ENCODE data around the gene MBLAC1. TPM values are rescaled to one million over a fixed set of nuclear protein-coding genes. Genes with fewer than 3 reads are reported as not detected.

MBLAC1 gene
- total RNA-seq, 1 experiment from 2014 or later, result 5.2 TPM

GRCh38 chr7:100167912-100168323 lies 41.2 kb downstream of the MBLAC1 start:
- peak overlapping the region; percentile 39 to 71 for H3K4me3 ChIP-seq (ENCODE audit: low read depth in 2 of 2, low read length in 2 of 2)

DNA sequence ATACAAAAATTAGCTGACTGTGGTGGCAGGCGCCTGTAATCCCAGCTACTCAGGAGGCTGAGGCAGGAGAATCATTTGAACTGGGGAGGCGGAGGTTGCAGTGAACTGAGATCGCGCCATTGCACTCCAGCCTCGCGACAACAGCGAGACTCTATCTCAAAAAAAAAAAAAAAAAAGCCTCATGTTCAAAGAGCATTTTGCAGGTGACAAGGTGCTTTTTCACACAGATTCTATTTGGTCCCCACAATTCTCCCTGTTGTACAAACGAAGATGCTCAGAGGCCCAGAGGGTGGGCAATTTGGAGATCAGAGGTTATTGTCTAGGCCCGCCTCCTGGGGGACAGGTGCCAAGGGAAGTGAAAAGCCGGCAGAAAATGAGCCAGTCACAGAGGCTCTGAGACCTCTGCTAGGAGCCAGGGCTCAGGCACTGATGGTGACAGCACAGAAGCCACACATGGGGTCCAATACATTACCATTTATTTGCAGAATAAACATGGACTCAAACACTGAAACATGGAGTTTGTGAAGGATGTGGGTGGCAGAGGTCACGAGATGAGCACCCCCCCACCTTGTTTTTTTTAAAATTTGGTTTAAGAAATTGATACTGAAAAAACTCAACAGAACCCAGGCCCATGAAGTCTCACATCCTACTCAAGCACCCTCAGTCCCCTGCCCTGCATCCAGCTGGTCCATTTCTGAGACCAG lies 42.5 kb downstream of the MBLAC1 start:
- DNase-seq (ENCODE audit: low read depth, low spot score), result no peak
- H3K4me1 ChIP-seq (ENCODE audit: control insufficient read depth, insufficient read depth, low read length), result peaks cover 7% of the 10 kb centered on the region
- ChIA-PET CTCF (no interaction called here), POLR2A (no interaction called here)
- TF ChIP-seq CTCF (IDR thresholded peaks at IDR 0.05) (no peak), POLR2AphosphoS5 (IDR thresholded peaks at IDR 0.05; ENCODE audit: low read depth, low read length) (no peak)
- no peaks in the 10 kb centered on the region for H3K9me3 ChIP-seq (ENCODE audit: control insufficient read depth, insufficient read depth, low read depth, low read length)
- H3K36me3 ChIP-seq (ENCODE audit: control insufficient read depth, insufficient read depth, low read length), result no peaks in the 10 kb centered on the region
- no peak overlapping the region for H3K4me3 ChIP-seq (ENCODE audit: low read depth in 2 of 2, low read length in 2 of 2)
- ATAC-seq, result no peak
- intact Hi-C loops (cut with micrococcal nuclease; ENCODE audit: unreplicated experiment), result no loop called here
- in situ Hi-C loops (cut with HindIII; ENCODE audit: low pct_unique_long_range_greater_than_20kb, low sequenced_read_pairs), result no loop called here
- no peak overlapping the region for H3K27ac ChIP-seq (ENCODE audit: low read length)
- BruUV-seq (replicated peaks), result no TSS peak
- H3K27me3 ChIP-seq (ENCODE audit: control insufficient read depth, insufficient read depth, low read length), result no peaks in the 10 kb centered on the region

More at GRCh38 chr7:100167912-100168323, 41.2 kb downstream of the MBLAC1 start:
- no TSS peak for BruUV-seq (replicated peaks)
- DNase-seq (ENCODE audit: low read depth, low spot score) (no peak), ATAC-seq (no peak; the same call in 1 of the 2 replicates)
- ChIA-PET CTCF (interaction anchor here (0.6 kb wide), 1 partner anchor 10 kb away, joined by 4 read pairs; no protein-coding TSS in a partner anchor), POLR2A (no interaction called here)
- Histone ChIP-seq H3K27me3 (ENCODE audit: control insufficient read depth, insufficient read depth, low read length) (no peaks in the 10 kb centered on the region), H3K27ac (ENCODE audit: low read length) (0 out of 2 replicates have a peak overlapping the region, but pooled peaks have one; percentile 4), H3K36me3 (ENCODE audit: control insufficient read depth, insufficient read depth, low read length) (no peaks in the 10 kb centered on the region), H3K4me1 (ENCODE audit: control insufficient read depth, insufficient read depth, low read length) (peaks cover 7% of the 10 kb centered on the region), H3K9me3 (ENCODE audit: control insufficient read depth, insufficient read depth, low read depth, low read length) (no peaks in the 10 kb centered on the region)
- in situ Hi-C loops (cut with HindIII; ENCODE audit: low pct_unique_long_range_greater_than_20kb, low sequenced_read_pairs), result no loop called here
- TF ChIP-seq SIN3A (IDR thresholded peaks at IDR 0.05; ENCODE audit: borderline replicate concordance, insufficient read depth, low read depth, low read length) (no peak), POLR2AphosphoS5 (IDR thresholded peaks at IDR 0.05; ENCODE audit: low read depth, low read length) (no peak), TCF7L2 (IDR thresholded peaks at IDR 0.05; ENCODE audit: low read depth, low read length) (no peak), CTCF (IDR thresholded peaks at IDR 0.05) (no peak)
- TF ChIP-seq, protein P1, sequence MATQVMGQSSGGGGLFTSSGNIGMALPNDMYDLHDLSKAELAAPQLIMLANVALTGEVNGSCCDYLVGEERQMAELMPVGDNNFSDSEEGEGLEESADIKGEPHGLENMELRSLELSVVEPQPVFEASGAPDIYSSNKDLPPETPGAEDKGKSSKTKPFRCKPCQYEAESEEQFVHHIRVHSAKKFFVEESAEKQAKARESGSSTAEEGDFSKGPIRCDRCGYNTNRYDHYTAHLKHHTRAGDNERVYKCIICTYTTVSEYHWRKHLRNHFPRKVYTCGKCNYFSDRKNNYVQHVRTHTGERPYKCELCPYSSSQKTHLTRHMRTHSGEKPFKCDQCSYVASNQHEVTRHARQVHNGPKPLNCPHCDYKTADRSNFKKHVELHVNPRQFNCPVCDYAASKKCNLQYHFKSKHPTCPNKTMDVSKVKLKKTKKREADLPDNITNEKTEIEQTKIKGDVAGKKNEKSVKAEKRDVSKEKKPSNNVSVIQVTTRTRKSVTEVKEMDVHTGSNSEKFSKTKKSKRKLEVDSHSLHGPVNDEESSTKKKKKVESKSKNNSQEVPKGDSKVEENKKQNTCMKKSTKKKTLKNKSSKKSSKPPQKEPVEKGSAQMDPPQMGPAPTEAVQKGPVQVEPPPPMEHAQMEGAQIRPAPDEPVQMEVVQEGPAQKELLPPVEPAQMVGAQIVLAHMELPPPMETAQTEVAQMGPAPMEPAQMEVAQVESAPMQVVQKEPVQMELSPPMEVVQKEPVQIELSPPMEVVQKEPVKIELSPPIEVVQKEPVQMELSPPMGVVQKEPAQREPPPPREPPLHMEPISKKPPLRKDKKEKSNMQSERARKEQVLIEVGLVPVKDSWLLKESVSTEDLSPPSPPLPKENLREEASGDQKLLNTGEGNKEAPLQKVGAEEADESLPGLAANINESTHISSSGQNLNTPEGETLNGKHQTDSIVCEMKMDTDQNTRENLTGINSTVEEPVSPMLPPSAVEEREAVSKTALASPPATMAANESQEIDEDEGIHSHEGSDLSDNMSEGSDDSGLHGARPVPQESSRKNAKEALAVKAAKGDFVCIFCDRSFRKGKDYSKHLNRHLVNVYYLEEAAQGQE (IDR thresholded peaks at IDR 0.05; ENCODE audit: insufficient read depth in 1 of 2, low read depth in 2 of 2, low read length in 1 of 2), result no peak
- intact Hi-C loops (cut with micrococcal nuclease; ENCODE audit: unreplicated experiment), result no loop called here

Measured in Panc1 (cell line).